Ureter (tissue), 1 donor: Measurements from ENCODE around the gene PLA2G5. TPM values are rescaled to one million over a fixed set of nuclear protein-coding genes. Genes with fewer than 3 reads are reported as not detected.

Experiments used
- DNase-seq: peaks from one replicate; pipeline ENCODE4 v3.0.0-alpha.2; 2020; ENCODE audit warnings: low spot score
- total RNA-seq: library from RNA; stranded (reverse); gene quantifications from one replicate; pipeline ENCODE4 v1.2.4, GENCODE V29; 2023
- donor health status: DM: yes; HTN: yes; CAD: no.

The PLA2G5 gene
- total RNA-seq, 1 donor from 2014 or later: 2.4 TPM

DNA sequence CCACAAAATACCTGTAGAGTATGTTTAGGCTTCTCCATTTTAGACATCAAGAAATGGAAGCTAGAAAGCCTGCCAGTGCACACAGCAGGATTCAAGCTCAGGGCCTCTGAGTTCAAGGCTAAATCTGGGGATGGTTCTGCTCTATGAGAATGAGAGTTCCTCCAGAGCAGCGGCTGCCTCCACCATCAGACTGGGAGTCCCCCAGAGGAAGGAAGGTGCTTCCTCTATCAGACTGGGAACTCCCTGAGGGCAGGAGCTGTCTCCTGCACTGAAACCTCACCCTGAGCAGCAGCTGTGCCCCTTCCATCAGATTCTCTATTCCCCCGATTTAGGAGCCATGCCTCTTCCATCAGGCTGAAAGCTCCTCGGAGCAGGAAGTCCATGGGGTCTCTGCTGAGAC is 20.1 kb downstream of the PLA2G5 start:
- DNase-seq: no peak

- DNase-seq: no peak
Observed at GRCh38 chr1:20090641-20091040, 20.6 kb downstream of the PLA2G5 start.

DNA sequence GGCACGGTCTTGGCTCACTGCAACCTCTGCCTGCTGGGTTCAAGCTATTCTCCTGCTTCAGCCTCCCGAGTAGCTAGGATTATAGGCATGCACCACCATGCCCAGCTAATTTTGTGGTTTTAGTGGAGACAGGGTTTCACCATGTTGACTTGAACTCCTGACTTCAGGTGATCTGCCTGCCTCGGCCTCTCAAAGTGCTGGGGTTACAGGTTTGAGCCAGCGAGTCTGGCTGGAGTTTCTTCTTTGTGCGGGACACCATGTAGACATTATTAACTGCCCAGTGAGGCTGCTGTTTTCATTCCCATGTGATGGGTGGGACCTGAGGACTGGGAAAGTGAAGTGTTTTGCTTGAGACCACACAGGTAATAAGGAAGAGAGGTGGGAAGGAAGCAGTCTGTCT is 23.3 kb downstream of the PLA2G5 start:
- no peak for DNase-seq

DNA sequence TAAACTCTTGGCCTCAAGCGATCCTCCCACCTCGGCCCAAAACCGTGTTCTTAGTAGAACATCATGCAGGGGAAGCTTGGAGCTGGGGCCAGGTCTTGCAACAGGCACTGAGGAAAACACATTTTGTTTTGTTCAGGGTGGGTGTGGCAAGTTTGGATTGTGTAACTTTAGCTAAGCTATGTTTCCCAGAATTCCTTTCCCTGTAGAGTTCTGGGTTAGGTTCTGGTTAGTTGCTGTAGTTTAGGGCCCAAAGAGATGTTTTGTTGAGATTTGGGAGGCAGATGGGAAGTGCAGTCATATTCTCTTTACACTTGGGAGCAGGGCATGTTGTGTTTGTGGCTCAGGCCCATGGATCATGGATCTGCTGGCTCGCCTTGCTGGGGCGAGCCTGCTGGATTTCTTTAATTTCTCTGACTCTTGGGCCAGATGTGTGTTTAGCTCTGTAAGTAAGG is 24.0 kb downstream of the PLA2G5 start:
- peak; percentile 54 for DNase-seq

- no peak for DNase-seq
Observed at GRCh38 chr1:20095564-20096434, 25.8 kb downstream of the PLA2G5 start.

DNA sequence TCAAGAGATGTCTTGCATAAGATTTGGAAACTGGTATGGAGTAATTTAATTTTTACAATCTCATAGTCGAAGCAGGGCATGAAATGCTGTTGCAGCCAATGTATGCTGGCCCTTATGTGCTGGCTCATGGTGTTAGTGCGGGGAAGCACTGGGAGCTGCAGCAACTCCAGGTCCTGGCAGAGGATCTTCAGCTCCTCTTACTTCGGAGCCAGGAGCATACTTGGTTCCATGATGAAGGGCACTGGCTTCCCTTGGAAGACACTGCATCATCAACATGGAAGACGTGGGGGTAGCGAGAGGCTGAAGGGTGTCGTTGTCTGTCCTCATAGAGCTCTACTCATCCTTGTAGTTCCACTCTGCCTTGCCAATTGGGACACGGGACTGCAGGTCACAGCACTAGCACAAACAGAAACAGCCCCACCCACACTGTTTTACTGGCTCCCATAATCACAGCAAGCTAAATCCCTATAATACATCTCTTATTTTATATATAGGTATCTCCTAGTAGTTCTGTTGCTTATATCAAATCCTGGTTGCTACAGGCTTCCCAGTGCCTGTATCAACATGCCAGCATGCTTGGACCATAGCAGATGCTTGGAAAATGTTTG is 26.9 kb downstream of the PLA2G5 start:
- no peak for DNase-seq

DNA sequence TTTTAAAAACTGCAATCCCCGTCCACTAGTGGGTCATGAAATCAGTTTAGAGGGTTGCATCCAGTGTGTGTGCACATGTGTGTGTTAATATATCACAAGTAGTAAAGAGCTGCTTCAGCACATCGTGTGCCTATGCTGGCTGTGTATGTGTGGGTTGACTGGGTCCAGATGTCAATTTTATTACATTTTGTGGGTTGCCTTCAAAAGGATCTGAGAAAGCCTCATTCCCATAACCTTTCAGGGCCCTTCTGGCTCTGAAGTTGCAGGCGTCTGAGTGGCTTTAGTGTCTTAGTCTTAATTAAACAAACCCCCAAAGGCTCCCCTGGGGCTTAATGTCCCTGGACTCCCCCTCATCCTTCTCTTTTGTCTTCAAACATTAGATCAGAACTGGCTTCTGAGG is 29.5 kb downstream of the PLA2G5 start:
- no peak for DNase-seq

- peak; percentile 58 for DNase-seq
Observed at GRCh38 chr1:20100632-20101355, 30.8 kb downstream of the PLA2G5 start.

GRCh38 chr1:20102875-20103274 is 32.9 kb downstream of the PLA2G5 start:
- no peak for DNase-seq

- no peak for DNase-seq
Observed at GRCh38 chr1:20105856-20106255, 35.9 kb downstream of the PLA2G5 start.

GRCh38 chr1:20107351-20107750 is 37.4 kb downstream of the PLA2G5 start:
- no peak for DNase-seq

- no peak for DNase-seq
Observed at GRCh38 chr1:20107796-20108195, 37.8 kb downstream of the PLA2G5 start.

GRCh38 chr1:20108366-20109123 is 38.6 kb downstream of the PLA2G5 start:
- no peak for DNase-seq

DNA sequence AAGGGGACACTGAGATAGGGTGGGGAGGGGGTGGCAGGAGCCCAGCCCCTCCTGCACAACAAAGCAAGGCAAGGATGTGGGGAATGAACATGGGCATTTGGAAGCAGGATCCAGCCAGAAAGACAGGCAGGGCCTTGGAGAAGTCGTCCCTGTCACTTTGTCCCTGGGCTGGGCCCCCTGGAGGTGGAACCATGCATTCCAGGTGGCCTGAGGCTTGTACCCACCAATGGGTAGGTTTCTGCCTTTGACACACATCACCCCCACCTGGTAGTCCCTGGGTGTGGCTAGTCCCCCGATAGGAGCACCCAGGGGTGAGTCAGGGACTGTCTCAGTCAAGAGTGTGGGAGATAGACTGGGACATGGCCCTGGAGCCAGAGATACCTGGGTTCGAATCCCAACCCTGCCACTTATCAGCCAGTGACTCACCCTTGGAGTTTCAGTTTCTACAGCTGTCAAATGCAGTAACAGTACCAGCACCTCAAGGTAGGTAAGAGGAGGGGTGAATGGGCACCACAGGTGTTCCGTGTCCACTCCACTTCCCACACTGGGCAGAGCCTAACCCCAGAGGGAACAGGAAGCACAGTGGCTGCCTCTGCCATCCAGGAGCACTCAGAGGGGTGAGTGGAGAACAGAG is 39.3 kb downstream of the PLA2G5 start:
- no peak for DNase-seq

DNA sequence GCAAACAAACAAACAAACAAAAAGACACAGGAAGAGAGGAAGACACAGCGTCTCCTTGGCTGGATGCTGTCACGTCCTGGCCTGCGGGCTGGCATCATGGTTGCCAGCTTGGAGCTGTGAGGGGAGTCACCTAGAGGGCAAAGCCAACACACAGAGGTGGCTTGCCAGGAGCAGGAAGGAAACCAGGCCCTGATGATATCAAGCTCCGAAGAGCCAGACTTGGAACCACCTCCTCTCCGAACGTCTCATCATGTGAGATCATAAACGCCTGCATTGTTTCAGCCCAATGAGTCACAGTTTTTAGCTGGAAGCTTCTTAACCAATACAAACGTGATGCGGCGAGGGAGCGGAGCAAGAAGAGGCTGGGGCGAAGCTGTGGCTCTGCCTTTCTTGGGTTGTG is 40.7 kb downstream of the PLA2G5 start:
- no peak for DNase-seq

DNA sequence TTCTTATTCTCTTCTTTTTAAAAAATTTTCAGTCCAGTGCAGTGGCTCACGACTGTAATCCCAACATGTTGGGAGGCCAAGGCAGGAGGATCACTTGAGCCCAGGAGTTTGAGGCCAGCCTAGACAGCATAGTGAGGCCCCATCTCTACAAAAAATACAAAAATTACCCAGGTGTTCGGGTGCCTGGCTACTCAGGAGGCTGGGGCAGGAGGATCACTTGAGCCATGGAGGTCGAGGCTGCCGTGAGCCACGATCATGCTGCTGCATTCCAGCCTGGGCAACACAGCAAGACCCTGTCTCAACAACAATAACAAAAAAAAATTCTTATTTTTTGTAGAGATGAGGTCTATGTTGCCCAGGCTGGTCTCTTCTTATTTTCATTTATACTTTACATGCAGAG is 41.5 kb downstream of the PLA2G5 start:
- DNase-seq: no peak

- no peak for DNase-seq
Observed at GRCh38 chr1:20112279-20113000, 42.4 kb downstream of the PLA2G5 start.

- DNase-seq: no peak
Observed at GRCh38 chr1:20114021-20114648, 44.1 kb downstream of the PLA2G5 start.

DNA sequence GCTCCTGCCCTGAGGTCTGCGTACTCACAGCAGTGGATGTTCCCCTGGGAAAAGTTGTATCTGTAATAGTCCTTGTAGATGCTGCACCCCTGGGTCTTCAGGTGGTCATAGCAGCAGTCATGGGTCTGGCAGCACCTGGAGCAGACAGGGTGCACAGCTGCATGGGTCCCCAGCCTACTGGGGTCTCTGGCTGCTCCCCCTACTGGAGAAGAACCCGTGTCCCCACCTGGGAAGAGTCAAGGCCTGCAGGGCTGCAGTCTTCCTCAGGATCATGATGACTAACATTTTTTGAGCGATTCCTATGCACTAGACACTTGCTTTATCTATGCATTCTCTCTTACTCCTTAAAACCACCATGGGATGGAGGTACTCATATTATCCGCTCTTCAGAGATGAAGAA is 45.5 kb downstream of the PLA2G5 start:
- no peak for DNase-seq

DNA sequence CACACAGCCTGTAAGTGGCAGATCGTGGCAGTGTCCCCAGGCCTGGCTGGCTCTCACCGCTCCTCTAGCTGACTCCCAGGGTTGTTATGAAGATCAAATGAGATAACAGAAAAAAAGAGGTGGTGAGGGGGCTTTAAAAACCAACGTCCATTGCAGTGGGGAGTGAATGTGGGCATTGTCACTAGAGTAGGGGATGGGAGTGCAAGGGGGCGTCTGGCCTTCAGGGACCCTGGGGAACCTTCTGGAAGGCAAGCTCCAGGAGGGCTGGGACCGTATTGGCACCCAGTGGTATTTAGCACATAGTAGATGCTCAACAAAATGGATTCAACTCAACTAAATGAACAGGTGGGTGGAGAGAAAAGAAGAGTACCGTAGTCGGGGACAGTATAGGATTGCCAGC is 45.9 kb downstream of the PLA2G5 start:
- no peak for DNase-seq
